GM19193 (cell line): ENCODE results near the gene HJV.

ENCODE experiments used
- POLR2A ChIP-seq: IDR thresholded peaks from 4 replicates; pipeline ENCODE4 v1.6.1; 2011; ENCODE audit not compliant: insufficient read depth, insufficient read length; ENCODE audit errors: extremely low read depth

HJV gene, protein sequence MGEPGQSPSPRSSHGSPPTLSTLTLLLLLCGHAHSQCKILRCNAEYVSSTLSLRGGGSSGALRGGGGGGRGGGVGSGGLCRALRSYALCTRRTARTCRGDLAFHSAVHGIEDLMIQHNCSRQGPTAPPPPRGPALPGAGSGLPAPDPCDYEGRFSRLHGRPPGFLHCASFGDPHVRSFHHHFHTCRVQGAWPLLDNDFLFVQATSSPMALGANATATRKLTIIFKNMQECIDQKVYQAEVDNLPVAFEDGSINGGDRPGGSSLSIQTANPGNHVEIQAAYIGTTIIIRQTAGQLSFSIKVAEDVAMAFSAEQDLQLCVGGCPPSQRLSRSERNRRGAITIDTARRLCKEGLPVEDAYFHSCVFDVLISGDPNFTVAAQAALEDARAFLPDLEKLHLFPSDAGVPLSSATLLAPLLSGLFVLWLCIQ

DNA sequence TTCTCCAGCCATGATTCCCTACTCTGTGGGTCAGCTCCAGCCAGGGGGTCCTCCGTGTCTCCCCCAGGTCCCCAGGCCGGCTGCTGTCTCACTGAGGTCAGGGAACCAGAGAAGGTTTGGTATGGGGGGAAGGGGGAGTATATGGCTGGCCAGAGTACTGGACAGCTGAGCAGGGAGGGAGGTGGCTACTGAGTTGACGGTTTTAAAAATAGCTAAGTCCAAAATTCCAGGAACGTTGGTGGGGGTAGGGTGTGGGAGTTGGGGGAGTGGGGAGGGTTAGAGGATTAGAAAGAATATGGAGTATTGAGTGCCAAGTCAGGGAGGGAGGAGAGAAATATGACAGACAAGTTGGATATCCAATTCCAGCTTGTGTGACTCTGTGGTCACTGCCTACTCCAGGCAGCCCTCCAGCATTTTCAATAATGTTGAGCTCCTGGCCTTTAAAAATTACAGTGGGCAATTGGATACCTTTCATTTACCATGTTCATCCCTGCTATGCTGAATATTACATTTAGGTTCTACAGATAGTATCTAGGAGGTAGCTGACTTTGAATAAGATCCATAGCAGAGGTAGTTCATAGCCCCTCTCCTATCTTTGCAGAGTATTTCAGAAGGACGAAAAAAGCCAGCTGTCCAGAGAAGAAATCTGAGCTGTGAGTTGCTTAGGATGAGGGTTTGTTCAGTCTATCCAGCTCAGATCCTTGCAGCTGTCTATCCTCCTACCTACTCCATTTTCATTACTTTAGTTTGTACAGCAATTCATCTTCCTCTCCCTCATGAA, at the start of gene HJV:
HJV (minus strand) TSS at position 114 of the 781 bp plus-strand sequence. CDS start 1,504 bp downstream, outside the sequence.
- no peak for TF ChIP-seq POLR2A

DNA sequence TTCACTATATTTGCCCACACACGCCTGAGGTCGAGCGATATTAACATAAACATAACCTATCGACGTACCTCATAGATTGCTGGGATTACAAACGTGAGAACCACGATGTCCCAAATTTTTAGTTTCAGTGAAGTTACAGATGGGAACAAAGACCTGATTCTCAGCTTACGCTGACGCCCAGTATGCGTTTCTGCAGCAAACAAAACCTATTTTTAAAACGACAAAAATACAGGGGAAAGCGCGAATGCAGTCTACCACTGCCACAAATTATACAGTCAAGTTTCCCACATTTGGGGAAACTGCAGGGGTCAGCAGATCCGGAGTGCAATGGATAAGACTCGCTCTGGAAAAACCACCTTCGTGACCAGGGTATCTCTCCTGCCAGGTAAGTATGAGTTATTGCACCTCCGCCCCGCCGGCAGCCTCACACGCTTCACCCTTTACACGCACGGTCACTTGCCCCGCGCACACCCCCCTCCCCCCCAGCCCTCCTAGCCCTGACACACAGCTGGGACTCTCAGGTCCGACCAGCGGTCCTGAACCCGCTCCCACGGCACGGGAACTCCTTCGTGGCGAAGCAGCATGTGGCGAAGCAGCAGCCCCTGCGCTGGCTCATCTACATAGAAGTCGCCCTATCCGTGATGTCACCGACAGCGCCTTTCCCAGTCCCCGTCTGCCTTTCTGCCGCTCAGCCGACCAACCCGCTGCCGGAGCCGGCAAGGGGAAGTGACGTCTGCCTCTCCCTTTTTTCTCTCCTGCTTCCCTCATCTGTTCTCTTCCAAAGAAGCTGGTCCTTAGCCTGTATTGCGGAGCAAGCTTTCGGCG, 30.5 kb upstream of the HJV start:
- peak; percentile 99 for TF ChIP-seq POLR2A

DNA sequence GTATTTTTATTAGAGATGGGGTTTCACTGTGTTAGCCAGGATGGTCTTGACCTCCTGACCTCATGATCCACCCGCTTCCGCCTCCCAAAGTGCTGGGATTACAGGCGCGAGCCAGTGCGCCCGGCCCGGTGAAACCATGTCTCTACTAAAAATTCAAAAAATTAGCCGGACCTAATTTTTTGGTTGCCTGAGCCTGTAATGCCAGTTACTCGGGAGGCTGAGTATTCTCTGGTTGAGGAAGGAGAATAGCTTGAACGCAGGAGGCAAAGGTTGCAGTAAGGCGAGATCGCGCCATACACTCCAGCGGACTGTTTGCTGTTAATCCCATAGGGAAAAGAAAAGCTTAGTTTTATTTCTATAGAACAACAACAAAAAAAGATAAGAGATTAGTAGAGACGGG, 29.9 kb upstream of the HJV start:
- TF ChIP-seq POLR2A = no peak

DNA sequence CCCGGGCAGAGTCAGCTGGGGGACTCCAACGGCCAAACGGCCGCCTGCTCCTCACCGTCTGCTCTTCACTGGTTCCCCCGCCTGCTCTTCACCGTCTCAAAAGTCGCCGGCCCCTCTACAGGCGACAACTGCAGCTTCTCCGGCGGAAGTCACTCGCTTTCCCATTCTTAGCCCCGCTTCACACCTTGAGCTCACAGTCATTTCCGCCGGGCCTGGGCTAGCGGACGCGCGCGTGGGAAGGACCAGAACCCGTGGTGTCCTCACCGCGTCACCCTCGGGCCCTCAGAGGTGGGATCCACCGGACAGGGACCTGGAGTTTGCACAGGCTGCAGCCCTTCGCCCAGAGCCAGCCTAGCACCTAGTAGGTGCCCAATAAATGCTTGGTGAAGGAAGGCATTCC, 27.9 kb upstream of the HJV start:
- TF ChIP-seq POLR2A = no peak

GRCh38 chr1:146046664-146047063, 25.1 kb upstream of the HJV start:
- TF ChIP-seq POLR2A = no peak

DNA sequence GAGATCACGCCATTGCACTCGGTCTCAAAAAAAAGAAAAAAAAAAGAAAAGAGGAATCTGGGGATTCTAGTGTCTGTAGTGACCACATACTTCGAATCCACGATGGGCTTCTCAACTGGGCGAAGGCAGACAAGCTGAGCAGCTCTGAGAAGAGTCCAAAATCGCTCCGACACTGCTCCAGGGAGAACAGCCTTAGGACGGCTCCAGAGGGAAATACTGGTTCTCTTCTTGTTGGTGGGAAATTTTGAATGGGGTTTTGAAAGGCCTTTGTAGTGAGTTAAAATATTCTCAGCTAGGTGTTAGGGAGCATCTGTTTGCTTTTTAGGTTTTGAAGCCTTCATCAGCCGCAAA, 18.3 kb upstream of the HJV start:
- TF ChIP-seq POLR2A = no peak

GRCh38 chr1:146036965-146037646, 15.6 kb upstream of the HJV start:
- no peak for TF ChIP-seq POLR2A

GRCh38 chr1:146036241-146036964, 14.9 kb upstream of the HJV start:
- TF ChIP-seq POLR2A = no peak

DNA sequence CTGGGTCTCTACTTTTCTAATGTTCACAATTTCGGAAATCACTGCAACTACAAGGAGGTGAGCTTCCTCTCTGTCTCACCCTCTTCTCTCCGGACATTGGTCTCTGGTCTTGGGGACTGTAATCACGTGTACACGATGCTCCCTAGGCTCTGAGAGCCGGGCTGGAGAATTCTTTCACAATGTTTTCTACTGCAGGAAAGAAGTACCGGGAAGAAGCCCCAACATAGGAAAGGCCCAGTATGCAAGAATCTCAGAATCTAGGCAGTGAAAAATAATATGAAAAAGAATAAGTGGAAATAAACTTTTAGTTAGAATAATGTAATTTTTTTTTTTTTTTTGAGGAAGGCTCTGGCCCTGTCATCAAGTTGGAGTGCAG, 13.5 kb upstream of the HJV start:
- TF ChIP-seq POLR2A = no peak

DNA sequence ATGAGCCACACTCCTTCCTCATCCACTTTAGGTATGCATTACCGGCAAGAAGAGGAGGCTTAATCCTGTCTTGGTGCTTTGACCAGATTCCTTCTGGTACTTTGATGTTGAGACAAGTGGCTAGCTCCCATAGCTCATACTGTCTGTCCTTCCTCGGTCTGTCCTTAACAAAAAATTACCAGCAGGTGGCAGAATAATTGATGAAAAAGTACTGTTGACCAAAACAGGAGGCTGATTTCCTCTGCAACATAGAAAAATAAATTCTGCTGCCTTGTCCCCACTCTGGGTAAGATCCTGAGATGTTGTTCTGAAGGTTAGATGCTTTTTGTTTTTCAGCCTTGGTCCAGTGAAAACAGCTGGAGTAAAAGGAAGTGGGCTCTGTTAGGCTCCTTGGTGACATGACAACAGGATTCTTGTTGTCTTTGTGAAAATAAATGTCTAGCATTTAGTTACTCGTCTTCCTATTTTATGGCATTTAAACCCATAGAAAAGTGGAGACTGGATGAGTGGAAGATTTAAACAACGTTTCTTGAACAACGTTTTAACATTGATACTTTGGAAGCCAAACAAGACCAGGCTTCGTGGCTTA, 11.2 kb upstream of the HJV start:
- no peak for TF ChIP-seq POLR2A

GRCh38 chr1:146031476-146031875, 9.9 kb upstream of the HJV start:
- TF ChIP-seq POLR2A = no peak

DNA sequence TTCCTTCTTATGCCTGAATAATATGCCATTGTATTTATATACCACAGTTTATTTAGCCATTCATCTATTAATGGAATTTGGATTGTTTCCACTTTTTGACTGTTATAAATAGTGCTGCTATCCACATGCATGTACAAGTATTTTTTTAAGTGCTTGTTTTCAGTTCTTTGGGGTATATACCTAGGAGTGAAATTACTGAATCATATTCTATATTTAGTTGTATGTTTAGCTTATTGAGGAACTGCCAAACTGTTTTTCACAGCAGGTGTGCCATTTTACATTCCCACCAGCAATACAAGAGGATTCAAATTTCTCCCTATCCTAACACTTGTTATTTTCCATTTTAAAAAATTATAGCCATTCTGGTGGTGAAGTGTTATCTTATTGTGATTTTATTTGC, 7.6 kb upstream of the HJV start:
- TF ChIP-seq POLR2A = no peak

GRCh38 chr1:146022403-146023127, 1.0 kb upstream of the HJV start:
- no peak for TF ChIP-seq POLR2A

DNA sequence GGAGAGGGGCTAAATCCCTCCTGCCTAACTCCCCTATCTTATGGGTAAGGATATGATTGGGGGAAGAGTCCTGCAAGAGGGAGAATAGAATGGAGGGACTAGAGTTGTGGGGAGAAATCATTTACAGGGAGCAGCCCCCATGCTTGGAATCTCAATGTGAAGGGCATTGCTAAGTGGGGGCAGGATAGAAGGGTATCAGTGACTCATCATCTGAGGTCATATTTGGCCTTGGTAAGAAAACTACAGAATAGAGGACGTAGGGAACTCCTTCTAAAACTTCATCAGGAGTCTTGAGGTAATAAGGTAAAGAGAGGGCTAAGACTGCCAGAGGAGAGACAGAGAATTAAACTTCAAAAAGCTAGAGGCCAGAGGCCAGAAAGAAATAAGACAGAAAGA, 487 bp downstream of the HJV start:
- TF ChIP-seq POLR2A = no peak
